ENCODE results near the gene CFAP100.

- no peak for TF ChIP-seq CTCF (IDR thresholded peaks at IDR 0.05 in 8 of 11, conservative IDR thresholded peaks at IDR 0.05 in 3 of 11)
- TF ChIP-seq POLR2AphosphoS5 (IDR thresholded peaks at IDR 0.05): peak in 2 of 3 donors; percentile 44 to 45
- TF ChIP-seq POLR2A (IDR thresholded peaks at IDR 0.05): no peak
These were observed 71.3 kb downstream of the CFAP100 start for GRCh38 chr3:126465928-126466544.
